ENCODE results near the gene OLR1. TPM values are rescaled to one million over a fixed set of nuclear protein-coding genes. Genes with fewer than 3 reads are reported as not detected.

The OLR1 gene
- total and polyA plus RNA-seq, 2 of the 4 experiments (the other 2 are of a cell fraction), result 3.2 to 4.1 TPM

DNA sequence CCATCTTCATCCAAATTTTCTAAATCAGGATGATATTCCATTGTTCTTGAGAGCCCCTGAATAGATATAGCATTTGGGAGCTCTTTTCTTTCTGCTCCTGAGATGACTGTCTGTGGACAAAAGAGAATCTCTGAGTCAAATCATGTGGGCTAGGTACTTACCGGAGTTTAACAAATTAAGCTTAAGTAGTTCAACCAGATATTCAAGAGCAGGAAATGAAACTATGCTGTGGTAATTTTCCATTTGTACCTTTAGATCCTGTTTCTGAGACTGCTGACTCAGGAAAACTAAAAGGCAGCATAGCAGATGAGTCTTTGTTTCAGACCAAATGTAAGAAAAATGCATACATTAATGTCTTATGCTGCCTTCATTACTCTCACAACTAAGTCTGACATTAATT is 41.9 kb downstream of the OLR1 start, which contains the start of gene CLEC7A:
Gene CLEC7A (minus strand): TSS at position 158 of the 400 bp plus-strand sequence. CDS start 117 bp downstream, at position 41.
- H3K9me1 ChIP-seq (ENCODE audit: insufficient read depth, low read length), result no peaks in the 10 kb centered on the region
- H4K91ac ChIP-seq (ENCODE audit: insufficient read depth, low read depth, low read length), result no peak within 1 kb of the TSS
- H3K4me3 ChIP-seq (ENCODE audit: insufficient read depth, low read depth, low read length), result no peak within 1 kb of the TSS
- no peak within 1 kb of the TSS for H3K4ac ChIP-seq (ENCODE audit: low read depth, low read length)
- dilution Hi-C loops (cut with HindIII; ENCODE audit: low sequenced_read_pairs, unreplicated experiment) (no loop called here), in situ Hi-C loops (cut with MboI; ENCODE audit: low sequenced_read_pairs) (no loop called here), intact Hi-C loops (cut with micrococcal nuclease) (loop anchor here (2.0 kb wide), 1 partner anchor 17 kb away; no protein-coding TSS in a partner anchor)
- H3K36me3 ChIP-seq (ENCODE audit: control insufficient read depth, insufficient read depth, low read length), result no peaks in the 10 kb centered on the region
- no peak within 1 kb of the TSS for H2BK120ac ChIP-seq (ENCODE audit: low read depth, low read length)
- no peak within 1 kb of the TSS for H2AK5ac ChIP-seq (ENCODE audit: low read depth, low read length)
- H3K56ac ChIP-seq (ENCODE audit: extremely low read depth, insufficient read depth, low read length), result no peak within 1 kb of the TSS
- no peak for TF ChIP-seq SMC3 (IDR thresholded peaks at IDR 0.05; ENCODE audit: low read depth, low read length)
- TF ChIP-seq RCOR1 (IDR thresholded peaks at IDR 0.05; ENCODE audit: insufficient replicate concordance, low read length), result no peak
- peak; percentile 92 for TF ChIP-seq MAFK (IDR thresholded peaks at IDR 0.05; ENCODE audit: low read depth, low read length)
- no peak within 1 kb of the TSS for H3K27ac ChIP-seq (ENCODE audit: insufficient read depth, low read length)
- H2BK5ac ChIP-seq (ENCODE audit: low read depth, low read length, poor library complexity, severe bottlenecking), result no peak within 1 kb of the TSS
- ChIA-PET CTCF (interaction anchor here (0.8 kb wide), 1 partner anchor 120 kb away, joined by 4 read pairs; no protein-coding TSS in a partner anchor), POLR2A (ENCODE audit: unreplicated experiment) (no interaction called here)
- H2AK9ac ChIP-seq (replicated peaks; ENCODE audit: low read depth, low read length, poor library complexity), result no peak within 1 kb of the TSS
- no peaks in the 10 kb centered on the region for H3K79me1 ChIP-seq (ENCODE audit: low read depth in 1 of 2, low read length in 2 of 2)
- DNase-seq (no peak), ATAC-seq (ENCODE audit: low read depth) (no peak)
- H3K27me3 ChIP-seq (ENCODE audit: control insufficient read depth, insufficient read depth, low read length), result peaks cover 5% of the 10 kb centered on the region; the same call in 1 of the 2 replicates
- no peaks in the 10 kb centered on the region for H3K9me3 ChIP-seq (ENCODE audit: control insufficient read depth, insufficient read depth, low read length)
- no peak within 1 kb of the TSS for H3K14ac ChIP-seq (replicated peaks; ENCODE audit: low read depth, low read length)
- no peak within 1 kb of the TSS for H3K18ac ChIP-seq (ENCODE audit: low read depth, low read length)
- no peak within 1 kb of the TSS for H2BK15ac ChIP-seq (ENCODE audit: low read depth, low read length)
- no peaks in the 10 kb centered on the region for H4K20me1 ChIP-seq (ENCODE audit: insufficient read depth, low read length)
- H3K23ac ChIP-seq (ENCODE audit: low read depth, low read length), result no peak within 1 kb of the TSS
- no peak within 1 kb of the TSS for H2AFZ ChIP-seq (replicated peaks; ENCODE audit: low read length, poor library complexity)
- H4K5ac ChIP-seq (ENCODE audit: low read depth, low read length), result no peak within 1 kb of the TSS
- H3K4me1 ChIP-seq (ENCODE audit: control insufficient read depth, insufficient read depth, low read length), result no peaks in the 10 kb centered on the region
- H3K9ac ChIP-seq (ENCODE audit: low read depth, low read length), result no peak within 1 kb of the TSS
- no TSS peak for BruUV-seq (replicated peaks)
- H4K8ac ChIP-seq (ENCODE audit: low read depth in 2 of 2, low read length in 2 of 2), result no peak within 1 kb of the TSS
- no peak within 1 kb of the TSS for H3K4me2 ChIP-seq (ENCODE audit: low read depth, low read length)
- H2BK20ac ChIP-seq (ENCODE audit: low read depth, low read length), result 0 out of 2 replicates have a peak within 1 kb of the TSS, but pooled peaks have one; percentile 53
- no CpG with 5 or more reads among the region's 1 CpG for WGBS, 2 experiments (ENCODE audit: extremely low coverage in 2 of 2, insufficient read length in 1 of 2)

All from IMR-90 (cell line).